ENCODE data around the gene SYT1.

SYT1 gene

GRCh38 chr12:78888568-78888967 lies 24.0 kb downstream of the SYT1 start:
- DNase-seq, result no peak

DNA sequence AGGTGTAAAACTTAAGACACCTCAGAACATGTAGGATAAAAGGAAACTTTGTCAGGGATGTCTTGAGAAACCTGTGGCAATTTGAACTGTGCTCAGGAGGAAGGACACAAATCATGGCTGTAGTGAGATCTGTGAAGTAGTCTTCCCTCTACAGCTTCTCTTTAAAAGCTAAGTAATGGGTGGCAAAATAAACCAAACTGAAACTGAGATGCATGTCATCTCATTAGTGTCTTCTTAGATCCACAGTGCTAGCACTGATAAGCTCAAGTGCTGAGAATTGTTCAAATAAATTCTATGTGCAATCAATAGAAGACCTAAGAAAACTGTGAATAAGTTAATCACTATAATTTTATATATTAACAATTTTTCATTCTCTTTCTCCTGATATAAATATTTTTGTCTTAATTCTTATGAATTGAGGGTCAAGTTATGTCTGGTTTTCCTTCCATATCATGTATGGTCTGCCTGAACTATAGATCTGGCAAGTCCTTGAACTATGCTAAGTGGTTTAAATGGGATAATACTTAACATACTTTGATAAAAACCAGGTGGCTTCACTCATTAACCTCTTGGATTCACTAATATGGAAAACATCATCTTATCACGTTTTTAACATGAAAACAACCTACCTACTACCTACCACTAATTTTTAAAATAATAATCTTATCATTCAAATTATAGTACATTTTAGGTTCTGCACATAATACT lies 27.2 kb downstream of the SYT1 start:
- no peak for DNase-seq

DNA sequence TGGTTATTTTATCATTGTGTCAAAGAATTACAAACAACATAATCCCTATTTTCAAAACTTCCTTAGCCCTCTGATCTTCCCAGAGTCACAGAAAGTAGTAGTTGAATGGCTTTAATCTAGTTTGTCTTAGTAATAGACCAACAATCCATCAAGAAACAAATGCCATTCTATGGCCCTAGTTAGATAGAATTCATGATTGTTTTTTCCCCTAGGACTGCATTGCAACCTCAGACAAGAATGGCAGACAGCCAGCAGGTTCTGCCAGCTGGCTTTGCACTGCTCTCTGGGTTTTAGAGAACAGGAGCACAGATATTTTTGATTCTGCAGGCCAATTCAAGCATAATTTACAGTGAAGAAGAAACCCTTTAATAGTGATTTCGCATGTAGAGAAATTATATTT lies 33.8 kb downstream of the SYT1 start:
- no peak for DNase-seq

- no peak for DNase-seq
These were observed 50.3 kb downstream of the SYT1 start for GRCh38 chr12:78914859-78915331.

DNA sequence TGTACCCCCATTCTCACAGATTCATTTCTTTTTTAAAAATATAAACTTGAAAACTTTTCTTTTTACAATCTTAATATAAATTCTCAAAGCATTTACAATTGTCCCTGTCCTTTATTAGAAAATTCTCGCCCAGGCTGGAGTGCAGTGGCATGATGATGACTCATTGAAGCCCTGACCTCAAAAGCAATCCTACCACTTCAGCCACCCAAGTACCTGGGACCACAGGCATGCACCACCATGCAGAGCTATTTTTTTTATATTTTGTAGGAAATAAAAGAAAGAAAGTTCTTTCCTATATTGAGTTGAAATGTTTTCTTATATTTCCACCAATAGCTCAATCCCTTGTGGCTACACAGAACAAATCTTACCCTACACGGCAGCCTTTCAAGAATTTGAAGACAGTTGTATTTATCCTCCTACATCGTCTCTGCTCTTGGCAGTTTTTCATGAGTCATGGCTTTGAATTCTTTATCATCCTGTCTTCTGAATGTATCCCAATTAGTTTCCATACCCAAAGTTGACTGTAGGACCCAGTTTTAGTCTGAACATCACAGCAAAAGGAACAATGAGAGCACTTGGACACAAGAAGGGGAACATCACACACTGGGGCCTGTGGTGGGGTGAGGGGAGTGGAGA lies 52.4 kb downstream of the SYT1 start:
- DNase-seq, result no peak

- no peak for DNase-seq
These were observed 52.9 kb downstream of the SYT1 start for GRCh38 chr12:78917513-78917912.

DNA sequence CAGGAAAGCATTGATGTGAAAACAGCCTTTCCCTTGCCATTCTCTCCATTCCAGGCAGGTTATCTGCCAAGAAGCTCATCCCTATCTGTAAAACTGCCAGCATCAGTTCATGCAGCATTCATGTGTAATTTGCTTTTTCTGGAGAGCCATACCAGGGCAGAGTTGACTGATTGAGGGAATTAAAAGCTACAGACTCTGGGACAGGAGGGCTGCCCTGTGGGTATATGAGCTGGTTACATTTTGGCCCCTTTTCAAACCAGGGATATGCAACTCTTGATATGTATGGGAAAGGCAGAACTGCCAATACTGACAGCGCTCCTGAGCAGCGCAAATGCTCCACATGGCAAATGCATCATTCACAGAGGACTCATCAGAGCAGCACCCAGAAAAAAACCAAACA lies 53.7 kb downstream of the SYT1 start:
- DNase-seq, result no peak

- no peak for DNase-seq
These were observed 63.9 kb downstream of the SYT1 start for GRCh38 chr12:78928200-78929074.

- DNase-seq, result no peak
These were observed 64.5 kb downstream of the SYT1 start for GRCh38 chr12:78929075-78929418.

DNA sequence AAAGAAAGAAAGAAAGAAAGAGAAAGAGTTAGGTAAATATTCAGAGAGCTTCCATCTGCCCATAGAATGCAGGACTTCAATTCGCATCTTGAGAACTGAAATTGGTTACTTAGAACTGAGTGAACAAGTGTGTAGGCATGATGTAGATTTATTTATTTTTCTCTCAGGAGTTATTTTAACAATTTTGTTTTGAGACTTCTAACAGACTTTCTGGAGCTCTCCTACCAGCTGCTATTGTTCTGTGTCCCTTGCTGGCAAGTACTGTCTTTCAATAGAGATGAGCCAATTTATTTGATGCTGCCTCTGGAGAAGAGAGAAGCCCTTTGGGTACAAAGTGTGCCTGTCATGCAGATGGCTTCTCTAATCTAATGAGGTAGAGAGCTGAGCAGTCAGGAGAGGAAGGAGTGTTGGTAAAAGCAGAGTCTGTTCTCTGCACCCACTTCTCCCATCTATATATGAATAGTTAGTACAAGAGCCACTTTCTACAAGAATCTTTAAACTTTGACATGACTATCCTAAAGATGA lies 67.0 kb downstream of the SYT1 start:
- no peak for DNase-seq

DNA sequence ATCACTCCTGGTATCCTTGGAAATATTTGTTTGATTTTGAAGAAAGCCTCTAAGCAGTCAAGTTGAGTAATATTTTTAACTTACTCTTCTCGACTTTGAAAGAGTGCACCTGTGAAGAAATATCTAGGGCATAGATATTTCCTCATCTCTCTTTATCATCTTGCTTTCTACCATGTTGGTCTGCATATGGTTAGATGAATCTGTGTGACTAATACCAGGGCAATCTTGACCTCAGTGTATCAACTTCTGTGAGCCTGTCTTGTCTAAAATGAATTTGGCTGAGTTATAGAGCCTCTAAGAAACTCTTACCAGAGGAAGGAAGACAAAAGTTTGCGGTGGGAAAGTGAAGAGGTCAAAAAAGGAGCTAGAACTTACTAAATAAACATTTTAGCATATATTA lies 68.4 kb downstream of the SYT1 start:
- no peak for DNase-seq

DNA sequence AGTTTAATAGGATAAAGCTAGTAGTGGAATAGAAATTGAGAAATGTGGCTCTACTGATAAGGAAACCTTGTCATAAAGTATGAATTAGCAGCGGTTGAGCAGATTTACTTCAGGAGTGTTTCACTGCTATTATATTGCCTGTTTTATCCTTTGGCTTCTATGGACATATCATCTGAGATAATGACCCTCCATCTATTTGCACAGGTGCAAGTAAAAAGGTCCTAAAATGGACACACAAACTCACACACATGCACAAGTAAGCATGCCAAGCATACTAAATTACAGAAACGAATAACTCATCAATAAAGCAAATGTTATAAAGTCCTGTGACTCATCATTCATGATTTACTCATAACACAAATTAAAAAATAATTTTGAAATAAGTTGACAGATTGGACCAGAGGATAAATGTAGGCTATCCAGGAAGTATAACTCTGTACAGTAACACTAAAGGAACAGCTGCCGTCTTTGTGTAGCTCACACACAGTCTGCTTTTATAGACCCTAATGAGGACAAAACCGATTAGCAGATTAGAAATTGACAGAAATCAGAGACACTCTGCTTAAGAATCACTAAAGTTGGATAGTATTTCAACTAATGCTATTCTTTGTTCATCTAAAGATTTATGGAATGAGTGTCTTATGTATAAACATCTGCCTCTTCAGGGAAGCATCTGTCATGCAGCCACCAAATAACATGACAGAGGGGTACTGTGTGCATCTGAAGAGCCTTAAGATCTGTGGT lies 73.9 kb downstream of the SYT1 start:
- no peak for DNase-seq

DNA sequence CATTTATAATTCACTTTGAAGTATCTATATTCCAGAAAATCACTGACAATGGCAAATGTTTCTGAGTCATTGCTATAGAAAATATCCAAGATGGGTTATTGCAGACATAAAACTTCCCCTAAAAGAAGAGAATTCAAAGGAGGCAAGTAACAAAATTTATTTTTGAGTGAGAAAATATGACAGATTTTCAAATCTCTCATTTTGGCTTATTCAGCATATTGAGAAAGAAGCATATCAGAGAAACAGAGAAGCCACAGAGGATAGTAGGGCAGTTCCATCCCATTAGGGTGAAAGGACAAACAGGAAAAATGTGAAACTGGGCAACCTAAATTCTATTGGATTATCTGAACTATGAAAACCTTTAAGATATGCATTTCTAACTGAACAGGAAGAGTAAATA lies 85.0 kb downstream of the SYT1 start:
- DNase-seq, result no peak

- DNase-seq, result no peak
These were observed 87.4 kb downstream of the SYT1 start for GRCh38 chr12:78951803-78952551.

DNA sequence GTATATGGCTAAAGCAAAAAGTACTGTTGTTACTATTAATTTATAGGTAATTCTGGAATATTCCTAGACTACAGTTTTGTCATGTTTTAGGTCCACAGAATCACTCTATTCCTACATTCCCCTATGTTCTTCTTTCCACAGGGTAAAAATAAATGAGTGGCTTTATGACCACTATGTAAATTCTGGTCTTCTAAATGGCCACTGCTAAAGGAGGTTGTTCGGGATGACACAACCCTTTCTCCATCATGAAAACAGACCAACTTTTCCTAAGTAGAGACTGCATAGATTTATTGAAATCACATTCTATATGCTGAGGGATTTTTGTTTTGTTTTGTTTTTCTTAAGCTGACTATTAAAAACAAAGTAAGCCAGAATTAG lies 88.0 kb downstream of the SYT1 start:
- no peak for DNase-seq

DNA sequence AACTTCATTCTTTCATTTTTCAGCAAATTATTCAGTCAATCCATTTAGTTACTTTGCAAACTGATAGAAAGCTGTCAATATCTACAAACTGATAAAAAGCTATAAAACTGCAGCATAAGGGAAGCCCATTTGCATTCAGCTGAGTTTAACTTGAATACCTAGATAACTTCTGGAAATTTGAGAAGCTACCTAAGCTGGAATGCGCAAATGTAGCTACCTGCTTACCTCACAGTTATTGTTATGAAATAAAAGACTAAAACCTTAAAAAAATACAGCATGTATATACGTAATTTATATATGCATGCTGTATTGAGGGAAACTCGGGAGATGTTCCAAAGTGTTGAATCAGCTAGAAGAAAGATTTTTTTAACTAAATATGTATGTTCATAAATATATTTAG lies 94.4 kb downstream of the SYT1 start:
- no peak for DNase-seq

DNA sequence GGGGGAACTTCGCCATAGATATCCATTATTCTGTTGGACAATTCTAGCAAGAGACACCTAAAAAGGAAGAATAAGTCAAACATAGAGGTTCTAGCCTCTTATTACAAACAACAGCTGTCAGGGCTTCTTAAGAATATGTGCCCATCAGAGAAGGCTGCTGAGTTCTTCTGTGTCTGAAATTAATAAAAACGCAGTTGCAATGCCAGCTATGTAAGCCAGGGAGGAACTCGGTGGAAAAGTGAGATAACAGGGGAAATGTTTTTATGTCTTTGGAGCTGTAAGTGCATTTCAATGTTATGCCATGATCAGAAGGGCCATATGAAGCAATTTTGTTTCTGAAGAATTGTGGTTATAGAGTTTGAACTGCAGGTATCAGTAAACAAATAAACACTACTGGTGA lies 95.0 kb downstream of the SYT1 start:
- no peak for DNase-seq

GRCh38 chr12:78961171-78961570 lies 96.6 kb downstream of the SYT1 start:
- no peak for DNase-seq

- no peak for DNase-seq
These were observed 99.1 kb downstream of the SYT1 start for GRCh38 chr12:78963439-78964227.

DNA sequence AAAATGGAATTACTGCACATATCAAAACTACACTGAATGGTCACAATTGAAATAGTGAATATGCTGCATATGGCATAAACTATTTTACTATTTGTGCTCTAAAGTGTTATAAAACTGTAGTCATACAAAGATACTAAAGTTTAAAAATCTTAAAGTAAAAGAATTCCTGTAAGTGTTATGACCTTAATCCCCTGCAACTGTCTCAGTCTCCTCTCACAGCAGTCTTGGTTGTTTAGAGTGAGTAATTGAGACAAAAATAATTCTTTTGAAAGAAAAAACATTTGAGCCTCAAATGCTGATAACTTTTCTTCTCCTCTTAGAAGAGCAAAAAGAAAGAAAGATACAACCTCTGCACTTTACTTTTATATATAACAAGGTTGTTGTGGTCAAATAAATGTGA lies 99.9 kb downstream of the SYT1 start:
- no peak for DNase-seq

GRCh38 chr12:78966062-78966461 lies 101.5 kb downstream of the SYT1 start:
- DNase-seq, result no peak
